Motor neuron (in vitro differentiated cells): Measurements from ENCODE around the gene CFAP20DC. TPM values are rescaled to one million over a fixed set of nuclear protein-coding genes. Genes with fewer than 3 reads are reported as not detected.

Experiments used
- ATAC-seq, 8 experiments: fragments of 200-7000 bp; cut with Tn5 transposase; replicated peaks in 6 of 8; 2 replicates each; pipeline ENCODE4 v1.8.0; 2021; ENCODE audit warnings: mild to moderate bottlenecking in 8 of 8, moderate library complexity in 8 of 8
- H3K27ac ChIP-seq, 2 donors: fragments of 250-450 bp; sonication (Bioruptor Pico); 2 replicates each; pipeline ENCODE4 v1.9.0; 2021; ENCODE audit warnings: antibody characterized with exemption in 2 of 2, mild to moderate bottlenecking in 2 of 2, moderate library complexity in 1 of 2
- H3K4me1 ChIP-seq, 2 donors: fragments of 250-450 bp; sonication (Bioruptor Pico); replicated peaks in 1 of 2; 2 replicates each; pipeline ENCODE4 v1.6.1; 2021; ENCODE audit warnings: antibody characterized with exemption in 2 of 2, mild to moderate bottlenecking in 2 of 2, moderate library complexity in 1 of 2
- H3K4me3 ChIP-seq, 5 donors: fragments of 250-450 bp; sonication (Bioruptor Pico); 2 replicates each; pipeline ENCODE4 v1.9.0; 2021; ENCODE audit warnings: antibody characterized with exemption in 5 of 5, mild to moderate bottlenecking in 5 of 5, moderate library complexity in 4 of 5
- WGBS, 10 experiments: fragments of 450-650 bp; shearing (Covaris generic); methylation state at CpG; one replicate each; pipeline ENCODE4 v1.0.0; 2022; 5-methylcytosine and 5-hydroxymethylcytosine counted together
- in situ Hi-C, 9 experiments: fragments of 400-800 bp; cut with MboI; loops; one replicate each; pipeline ENCODE4 v1.15.0; 2021; ENCODE audit warnings: low sequenced_read_pairs in 9 of 9, low pct_unique_long_range_greater_than_20kb in 2 of 9; ENCODE audit not compliant: unreplicated experiment in 9 of 9
- total RNA-seq, 8 experiments: library from RNA; unstranded; fragments of 300-600 nt; gene quantifications; 2 replicates each; pipeline versions ENCODE4 v1.2.3 to v1.2.4, GENCODE V29; 2022

Gene CFAP20DC
- total RNA-seq, 8 experiments from 2014 or later, result 1.1 to 8.7 (median 3.0) TPM

GRCh38 chr3:58800032-58800431 is 249.8 kb downstream of the CFAP20DC start:
- H3K27ac ChIP-seq, result no peak overlapping the region
- peaks cover 18 to 27% of the 10 kb centered on the region in 2 donors for H3K4me1 ChIP-seq
- in situ Hi-C loops, result no loop called here
- WGBS, 10 experiments, result 40 to 100% (median 75%) methylated on average over 1 to 2 of the region's 2 CpGs; no CpG with 5 or more reads in 7 of the 10 experiments
- no peak overlapping the region for H3K4me3 ChIP-seq
- no peak for ATAC-seq

- peaks cover 18 to 27% of the 10 kb centered on the region in 2 donors for H3K4me1 ChIP-seq
- H3K27ac ChIP-seq, result no peak overlapping the region
- in situ Hi-C loops, result no loop called here
- ATAC-seq, result no peak
- WGBS, 10 experiments, result 80 to 100% (median 94%) methylated on average over 1 to 3 of the region's 3 CpGs; no CpG with 5 or more reads in 4 of the 10 experiments
- no peak overlapping the region for H3K4me3 ChIP-seq
Measured at GRCh38 chr3:58799271-58799670, 250.6 kb downstream of the CFAP20DC start.

GRCh38 chr3:58798312-58798711 is 251.5 kb downstream of the CFAP20DC start:
- Histone ChIP-seq H3K27ac (no peak overlapping the region), H3K4me1 (peaks cover 18 to 32% of the 10 kb centered on the region in 2 donors), H3K4me3 (no peak overlapping the region)
- no peak for ATAC-seq
- WGBS, 10 experiments, result 39 to 100% (median 78%) methylated on average over 1 to 2 of the region's 2 CpGs; no CpG with 5 or more reads in 3 of the 10 experiments
- in situ Hi-C loops, result no loop called here

- H3K4me3 ChIP-seq, result no peak overlapping the region
Measured at GRCh38 chr3:58794750-58795149, 255.1 kb downstream of the CFAP20DC start.

GRCh38 chr3:58793938-58794337 is 255.9 kb downstream of the CFAP20DC start:
- H3K4me1 ChIP-seq, result peaks cover 0 to 12% of the 10 kb centered on the region in 2 donors
- in situ Hi-C loops, result no loop called here
- WGBS, 10 experiments, result 86 to 100% (median 96%) methylated on average over 3 of the region's 3 CpGs
- no peak overlapping the region for H3K27ac ChIP-seq
- no peak for ATAC-seq
- no peak overlapping the region for H3K4me3 ChIP-seq

More at GRCh38 chr3:58794750-58795149, 255.1 kb downstream of the CFAP20DC start:
- in situ Hi-C loops, result no loop called here
- Histone ChIP-seq H3K27ac (no peak overlapping the region), H3K4me1 (peaks cover 0 to 10% of the 10 kb centered on the region in 2 donors)
- WGBS, 10 experiments, result 19 to 100% (median 93%) methylated on average over 1 to 4 of the region's 4 CpGs; no CpG with 5 or more reads in 1 of the 10 experiments
- ATAC-seq, result peak in 3 of 8 experiments; percentile 29 to 68 (median 53)

GRCh38 chr3:58792921-58793451 is 256.8 kb downstream of the CFAP20DC start:
- WGBS, 10 experiments, result 41 to 100% (median 69%) methylated on average over 2 of the region's 2 CpGs; no CpG with 5 or more reads in 1 of the 10 experiments
- peak in 3 of 8 experiments; percentile 54 to 64 (median 56) for ATAC-seq

GRCh38 chr3:58789385-58789784 is 260.4 kb downstream of the CFAP20DC start:
- no peak overlapping the region for H3K27ac ChIP-seq
- H3K4me3 ChIP-seq, result no peak overlapping the region
- peaks cover 0 to 12% of the 10 kb centered on the region in 2 donors for H3K4me1 ChIP-seq
- in situ Hi-C loops, result no loop called here
- ATAC-seq, result peak in 3 of 8 experiments; percentile 36 to 78 (median 65)

More at GRCh38 chr3:58792921-58793451, 256.8 kb downstream of the CFAP20DC start:
- H3K27ac ChIP-seq, result no peak overlapping the region
- H3K4me1 ChIP-seq, result peaks cover 0 to 12% of the 10 kb centered on the region in 2 donors
- no peak overlapping the region for H3K4me3 ChIP-seq
- in situ Hi-C loops, result no loop called here

GRCh38 chr3:58784888-58785287 is 264.9 kb downstream of the CFAP20DC start:
- Histone ChIP-seq H3K4me3 (no peak overlapping the region), H3K27ac (no peak overlapping the region), H3K4me1 (peaks cover 0 to 3% of the 10 kb centered on the region in 2 donors)
- in situ Hi-C loops, result no loop called here
- no peak for ATAC-seq
- WGBS, 10 experiments, result 45 to 96% (median 87%) methylated on average over 2 to 6 of the region's 6 CpGs

- H3K4me3 ChIP-seq, result no peak overlapping the region
- peaks cover 0 to under 1% of the 10 kb centered on the region in 2 donors for H3K4me1 ChIP-seq
- in situ Hi-C loops, result no loop called here
- ATAC-seq, result no peak
- WGBS, 10 experiments, result 17 to 100% (median 94%) methylated on average over 1 to 4 of the region's 4 CpGs; no CpG with 5 or more reads in 3 of the 10 experiments
- no peak overlapping the region for H3K27ac ChIP-seq
Measured at GRCh38 chr3:58784425-58784824, 265.4 kb downstream of the CFAP20DC start.

- H3K27ac ChIP-seq, result no peak overlapping the region
- in situ Hi-C loops, result no loop called here
- WGBS, 10 experiments, result 100% methylated on average over 1 to 2 of the region's 2 CpGs; no CpG with 5 or more reads in 2 of the 10 experiments
- no peak overlapping the region for H3K4me3 ChIP-seq
- H3K4me1 ChIP-seq, result no peaks in the 10 kb centered on the region
- ATAC-seq, result no peak
Measured at GRCh38 chr3:58783845-58784244, 266.0 kb downstream of the CFAP20DC start.

- in situ Hi-C loops, result no loop called here
- H3K27ac ChIP-seq, result no peak overlapping the region
- no peak overlapping the region for H3K4me3 ChIP-seq
- ATAC-seq, result no peak
- H3K4me1 ChIP-seq, result no peaks in the 10 kb centered on the region
Measured at GRCh38 chr3:58779934-58780333, 269.9 kb downstream of the CFAP20DC start.

- no peaks in the 10 kb centered on the region for H3K4me1 ChIP-seq
- H3K4me3 ChIP-seq, result no peak overlapping the region
- 15 to 88% (median 60%) methylated on average over 2 of the region's 2 CpGs for WGBS, 10 experiments
- no peak overlapping the region for H3K27ac ChIP-seq
- no peak for ATAC-seq
- in situ Hi-C loops, result no loop called here
Measured at GRCh38 chr3:58776231-58776630, 273.6 kb downstream of the CFAP20DC start.

- Histone ChIP-seq H3K4me3 (no peak overlapping the region), H3K4me1 (no peaks in the 10 kb centered on the region), H3K27ac (no peak overlapping the region)
- in situ Hi-C loops, result no loop called here
- ATAC-seq, result peak in 2 of 8 experiments; percentile 66 to 86
Measured at GRCh38 chr3:58772462-58772861, 277.4 kb downstream of the CFAP20DC start.

- ATAC-seq, result no peak
- in situ Hi-C loops, result no loop called here
- Histone ChIP-seq H3K4me1 (no peaks in the 10 kb centered on the region), H3K4me3 (no peak overlapping the region), H3K27ac (no peak overlapping the region)
- 38 to 100% (median 98%) methylated on average over 1 to 4 of the region's 4 CpGs for WGBS, 10 experiments
Measured at GRCh38 chr3:58769065-58769464, 280.8 kb downstream of the CFAP20DC start.
